Inflammatory macrophage treated with lipopolysaccharide for 4 hours (primary cell): Measurements from ENCODE around the gene TEX13D.
A peak's percentile ranks its signal among the peaks of the same experiment; 100 is the strongest.
"Not testable (repeated sequence)": the region's sequence is repeated elsewhere in the genome, so short reads cannot be mapped to it uniquely, and the experiment has no call there.

Source experiments
- DNase-seq: peaks from one replicate; pipeline ENCODE4 v3.0.0-alpha.2; 2020

TEX13D gene

GRCh38 chrX:124332481-124333424, at the start of gene TEX13D:
TEX13D (plus strand) TSS chrX:124332660; CDS start chrX:124332918, 258 bp downstream.
- no peak for DNase-seq

- no peak for DNase-seq
Measured at GRCh38 chrX:124289443-124289842, 43.0 kb upstream of the TEX13D start.

- no peak for DNase-seq
Measured at GRCh38 chrX:124293810-124294209, 38.6 kb upstream of the TEX13D start.

- DNase-seq = not testable (repeated sequence)
Measured at GRCh38 chrX:124299323-124299722, 33.1 kb upstream of the TEX13D start.

- peak; percentile 56 for DNase-seq
Measured at GRCh38 chrX:124300405-124300804, 32.1 kb upstream of the TEX13D start.

- DNase-seq = no peak
Measured at GRCh38 chrX:124307253-124307907, 25.1 kb upstream of the TEX13D start.

GRCh38 chrX:124325732-124326131, 6.7 kb upstream of the TEX13D start:
- DNase-seq = no peak

GRCh38 chrX:124328765-124329164, 3.7 kb upstream of the TEX13D start:
- no peak for DNase-seq

- DNase-seq = no peak
Measured at GRCh38 chrX:124333862-124334261, 1.4 kb downstream of the TEX13D start.

GRCh38 chrX:124334555-124334954, 2.1 kb downstream of the TEX13D start:
- not testable (repeated sequence) for DNase-seq

GRCh38 chrX:124335598-124335997, 3.1 kb downstream of the TEX13D start:
- no peak for DNase-seq

- no peak for DNase-seq
Measured at GRCh38 chrX:124337916-124338315, 5.5 kb downstream of the TEX13D start.

GRCh38 chrX:124338733-124339514, 6.5 kb downstream of the TEX13D start:
- DNase-seq = no peak

- no peak for DNase-seq
Measured at GRCh38 chrX:124341396-124342132, 9.1 kb downstream of the TEX13D start.

- DNase-seq = no peak
Measured at GRCh38 chrX:124342174-124342867, 9.9 kb downstream of the TEX13D start.

- no peak for DNase-seq
Measured at GRCh38 chrX:124343016-124343415, 10.6 kb downstream of the TEX13D start.

GRCh38 chrX:124344246-124344645, 11.8 kb downstream of the TEX13D start:
- no peak for DNase-seq

GRCh38 chrX:124346117-124346876, 13.8 kb downstream of the TEX13D start, which contains the start of gene SH2D1A:
SH2D1A (plus strand) TSS chrX:124346563; CDS start chrX:124346643, 80 bp downstream.
- DNase-seq = no peak

- no peak for DNase-seq
Measured at GRCh38 chrX:124346877-124347241, 14.4 kb downstream of the TEX13D start.

- DNase-seq = no peak
Measured at GRCh38 chrX:124347242-124347641, 14.8 kb downstream of the TEX13D start.

- no peak for DNase-seq
Measured at GRCh38 chrX:124348182-124348581, 15.7 kb downstream of the TEX13D start.
